ENCODE measurements around the gene NEU1. TPM values are rescaled to one million over a fixed set of nuclear protein-coding genes. Genes with fewer than 3 reads are reported as not detected.
A peak's percentile ranks its signal among the peaks of the same experiment; 100 is the strongest.
"Not testable (repeated sequence)": the region's sequence is repeated elsewhere in the genome, so short reads cannot be mapped to it uniquely, and the experiment has no call there.

The NEU1 gene
- 133 and 159 TPM in 2 replicates for total RNA-seq (2022)
- percentile 74 among the genes with signal in this experiment for Bru-seq, nascent RNA
- percentile 96 among the genes with signal in this experiment for BruChase-seq, experiment 1, labeled RNA remaining after a 6-hour chase
- percentile 88 among the genes with signal in this experiment for BruChase-seq, experiment 2, labeled RNA remaining after a 2-hour chase
- long read RNA-seq, full-length matches to known transcripts: 485 of 539 reads
- long read RNA-seq, partial matches to known transcripts: 33 of 539 reads
- long read RNA-seq, other reads (novel, unspliced or antisense): 21 of 539 reads

- CTCF ChIA-PET: interaction anchor here (0.5 to 1.3 kb wide), 18 partner anchors 10 to 315 kb away, joined by 3 to 9 read pairs (median 4); partner anchors contain the start of genes ABHD16A, CFB, HSPA1L and LY6G5C
- H3K27me3 Mint-ChIP-seq (ENCODE audit: unreplicated experiment): peaks cover 9% of the 10 kb centered on the region
- peak; percentile 100 for DNase-seq
- peaks cover 65% of the 10 kb centered on the region for H3K36me3 Mint-ChIP-seq (ENCODE audit: insufficient read depth, unreplicated experiment)
- intact Hi-C loops (cut with micrococcal nuclease; ENCODE audit: unreplicated experiment): loop anchor here (5.0 kb wide), 1 partner anchor 85 kb away; the partner anchor contains the start of gene VWA7
- H3K27ac Mint-ChIP-seq (ENCODE audit: unreplicated experiment): peak within 1 kb of the TSS; percentile 96
- H3K4me1 Mint-ChIP-seq (ENCODE audit: low read depth, unreplicated experiment): peaks cover 19% of the 10 kb centered on the region
- TF ChIP-seq CTCF (IDR thresholded peaks at IDR 0.05; ENCODE audit: unreplicated experiment): no peak
- peak within 1 kb of the TSS; percentile 85 for H3K4me3 Mint-ChIP-seq (ENCODE audit: low read depth, unreplicated experiment)
- BruUV-seq (replicated peaks): no TSS peak
- H3K9me3 Mint-ChIP-seq (ENCODE audit: low read depth, unreplicated experiment): no peaks in the 10 kb centered on the region
These were observed at the start of gene NEU1 for GRCh38 chr6:31862344-31863235. TSS of gene NEU1 (minus strand) at chr6:31862821. CDS start at chr6:31862776, 45 bp downstream.

GRCh38 chr6:31911826-31912585 is 49.4 kb upstream of the NEU1 start:
- no peak for DNase-seq
- no peak for TF ChIP-seq CTCF (IDR thresholded peaks at IDR 0.05; ENCODE audit: unreplicated experiment)
- peak overlapping the region; percentile 7 for H3K27ac Mint-ChIP-seq (ENCODE audit: unreplicated experiment)
- intact Hi-C loops (cut with micrococcal nuclease; ENCODE audit: unreplicated experiment): no loop called here
- H3K4me1 Mint-ChIP-seq (ENCODE audit: low read depth, unreplicated experiment): peaks cover 35% of the 10 kb centered on the region
- BruUV-seq (replicated peaks): no TSS peak
- no peak overlapping the region for H3K4me3 Mint-ChIP-seq (ENCODE audit: low read depth, unreplicated experiment)
- H3K9me3 Mint-ChIP-seq (ENCODE audit: low read depth, unreplicated experiment): peaks cover 2% of the 10 kb centered on the region
- H3K36me3 Mint-ChIP-seq (ENCODE audit: insufficient read depth, unreplicated experiment): peaks cover 4% of the 10 kb centered on the region
- H3K27me3 Mint-ChIP-seq (ENCODE audit: unreplicated experiment): no peaks in the 10 kb centered on the region
- CTCF ChIA-PET: interaction anchor here (1.8 kb wide), 1 partner anchor 33 kb away, joined by 6 read pairs; the partner anchor contains the start of gene CFB

- intact Hi-C loops (cut with micrococcal nuclease; ENCODE audit: unreplicated experiment); BruUV-seq (replicated peaks); H3K4me3 Mint-ChIP-seq (ENCODE audit: low read depth, unreplicated experiment); H3K9me3 Mint-ChIP-seq (ENCODE audit: low read depth, unreplicated experiment); H3K27me3 Mint-ChIP-seq (ENCODE audit: unreplicated experiment); H3K27ac Mint-ChIP-seq (ENCODE audit: unreplicated experiment); DNase-seq: not testable (repeated sequence)
- CTCF ChIA-PET: interaction anchor here (1.1 to 2.3 kb wide), 4 partner anchors 12 to 50 kb away, joined by 3 to 9 read pairs (median 5); partner anchors contain the start of genes CFB, EHMT2, NELFE and SKIC2
- H3K36me3 Mint-ChIP-seq (ENCODE audit: insufficient read depth, unreplicated experiment): peaks cover 11% of the 10 kb centered on the region
- peaks cover 33% of the 10 kb centered on the region for H3K4me1 Mint-ChIP-seq (ENCODE audit: low read depth, unreplicated experiment)
These were observed 46.7 kb upstream of the NEU1 start for GRCh38 chr6:31909298-31909697.

DNA sequence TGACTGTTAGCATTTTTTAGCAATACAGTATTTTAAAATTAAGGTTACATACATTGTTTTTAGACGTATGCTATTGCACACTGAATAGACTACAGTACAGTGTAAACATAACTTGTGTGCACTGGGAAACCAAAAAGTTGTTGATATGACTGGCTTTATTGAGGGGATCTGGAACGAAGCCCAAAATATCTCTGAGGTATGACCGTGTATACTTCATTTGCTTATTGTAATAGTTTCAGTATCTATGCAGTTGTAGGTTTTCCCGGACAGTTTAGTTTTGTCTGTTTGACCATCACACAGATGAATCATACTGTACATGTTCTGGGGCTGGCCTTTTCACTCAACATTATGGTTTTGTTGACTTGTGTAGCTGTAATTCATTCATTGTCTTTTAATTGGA is 46.2 kb upstream of the NEU1 start:
- no peaks in the 10 kb centered on the region for H3K9me3 Mint-ChIP-seq (ENCODE audit: low read depth, unreplicated experiment)
- no peak overlapping the region for H3K4me3 Mint-ChIP-seq (ENCODE audit: low read depth, unreplicated experiment)
- no peak overlapping the region for H3K27ac Mint-ChIP-seq (ENCODE audit: unreplicated experiment)
- H3K4me1 Mint-ChIP-seq (ENCODE audit: low read depth, unreplicated experiment): peaks cover 33% of the 10 kb centered on the region
- no peaks in the 10 kb centered on the region for H3K27me3 Mint-ChIP-seq (ENCODE audit: unreplicated experiment)
- TF ChIP-seq CTCF (IDR thresholded peaks at IDR 0.05; ENCODE audit: unreplicated experiment): no peak
- CTCF ChIA-PET: interaction anchor here (0.6 to 2.3 kb wide), 4 partner anchors 11 to 375 kb away, joined by 3 to 9 read pairs (median 5); partner anchors contain the start of genes CFB and EHMT2
- BruUV-seq (replicated peaks): no TSS peak
- DNase-seq: no peak
- intact Hi-C loops (cut with micrococcal nuclease; ENCODE audit: unreplicated experiment): no loop called here
- peaks cover 11% of the 10 kb centered on the region for H3K36me3 Mint-ChIP-seq (ENCODE audit: insufficient read depth, unreplicated experiment)

DNA sequence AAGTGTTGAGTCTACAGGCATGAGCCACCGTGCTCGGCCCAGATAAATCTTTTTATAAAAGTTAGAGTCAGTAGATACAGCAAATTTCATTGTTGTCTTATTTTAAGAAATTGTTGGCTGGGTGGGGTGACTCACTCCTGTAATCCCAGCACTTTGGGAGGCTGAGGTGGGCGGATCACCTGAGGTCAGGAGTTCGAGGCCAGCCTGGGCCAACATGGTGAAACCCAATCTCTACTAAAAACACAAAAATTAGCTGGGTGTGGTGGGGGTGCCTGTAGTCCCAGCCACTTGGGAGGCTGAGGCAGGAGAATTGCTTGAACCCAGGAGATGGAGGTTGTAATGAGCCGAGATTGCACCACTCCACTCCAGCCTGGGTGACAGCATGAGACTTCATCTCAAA is 45.6 kb upstream of the NEU1 start:
- Mint-ChIP-seq H3K4me1 (ENCODE audit: low read depth, unreplicated experiment) (peaks cover 36% of the 10 kb centered on the region), H3K36me3 (ENCODE audit: insufficient read depth, unreplicated experiment) (peaks cover 11% of the 10 kb centered on the region)
- H3K27me3 Mint-ChIP-seq (ENCODE audit: unreplicated experiment); H3K4me3 Mint-ChIP-seq (ENCODE audit: low read depth, unreplicated experiment); DNase-seq; H3K9me3 Mint-ChIP-seq (ENCODE audit: low read depth, unreplicated experiment); BruUV-seq (replicated peaks); H3K27ac Mint-ChIP-seq (ENCODE audit: unreplicated experiment); intact Hi-C loops (cut with micrococcal nuclease; ENCODE audit: unreplicated experiment): not testable (repeated sequence)
- CTCF ChIA-PET: interaction anchor here (0.6 to 1.5 kb wide), 2 partner anchors 11 to 375 kb away, joined by 3 to 5 read pairs; partner anchors contain the start of gene EHMT2
